Measurements from ENCODE around the gene JCHAIN. TPM values are rescaled to one million over a fixed set of nuclear protein-coding genes. Genes with fewer than 3 reads are reported as not detected.

The JCHAIN gene
- total RNA-seq, 1 donor: 0.99 TPM

GRCh38 chr4:70637239-70637913, 28.9 kb downstream of the JCHAIN start:
- no peak overlapping the region for H3K4me3 ChIP-seq (ENCODE audit: low read depth, low read length)
- TF ChIP-seq CTCF (IDR thresholded peaks at IDR 0.05; ENCODE audit: insufficient read depth, low read length): no peak

GRCh38 chr4:70634482-70634881, 31.8 kb downstream of the JCHAIN start:
- TF ChIP-seq CTCF (IDR thresholded peaks at IDR 0.05; ENCODE audit: insufficient read depth, low read length): no peak
- no peak for DNase-seq (ENCODE audit: low read depth)
- H3K4me3 ChIP-seq (ENCODE audit: low read depth, low read length): no peak overlapping the region

More at GRCh38 chr4:70637239-70637913, 28.9 kb downstream of the JCHAIN start:
- peak; percentile 25 for DNase-seq (ENCODE audit: low read depth)

- peak; percentile 71 for DNase-seq (ENCODE audit: low read depth)
Observed at GRCh38 chr4:70632028-70632427, 34.3 kb downstream of the JCHAIN start.

GRCh38 chr4:70630162-70630561, 36.1 kb downstream of the JCHAIN start:
- DNase-seq (ENCODE audit: low read depth): no peak
- no peak overlapping the region for H3K4me3 ChIP-seq (ENCODE audit: low read depth, low read length)
- TF ChIP-seq CTCF (IDR thresholded peaks at IDR 0.05; ENCODE audit: insufficient read depth, low read length): no peak

More at GRCh38 chr4:70632028-70632427, 34.3 kb downstream of the JCHAIN start:
- no peak for TF ChIP-seq CTCF (IDR thresholded peaks at IDR 0.05; ENCODE audit: insufficient read depth, low read length)
- H3K4me3 ChIP-seq (ENCODE audit: low read depth, low read length): no peak overlapping the region

GRCh38 chr4:70629469-70630090, 36.7 kb downstream of the JCHAIN start:
- H3K4me3 ChIP-seq (ENCODE audit: low read depth, low read length): no peak overlapping the region
- no peak for TF ChIP-seq CTCF (IDR thresholded peaks at IDR 0.05; ENCODE audit: insufficient read depth, low read length)
- no peak for DNase-seq (ENCODE audit: low read depth)

- TF ChIP-seq CTCF (IDR thresholded peaks at IDR 0.05; ENCODE audit: insufficient read depth, low read length): no peak
- no peak within 1 kb of the TSS for H3K4me3 ChIP-seq (ENCODE audit: low read depth, low read length)
- no peak for DNase-seq (ENCODE audit: low read depth)
Observed at GRCh38 chr4:70628444-70628843, 37.9 kb downstream of the JCHAIN start, which contains the start of gene ENAM. Gene ENAM (plus strand): TSS chr4:70628744. CDS start chr4:70629501, 757 bp downstream.

All from fibroblast of the aortic adventitia (primary cell).